Liver (tissue), 2 donors: ENCODE data around the gene TUBG2.

Experiments
- TF ChIP-seq, protein P1 (sequence below): fragments of 150-350 bp; IDR thresholded peaks from 2 replicates; pipeline ENCODE4 v1.5.1; 2017; ENCODE audit warnings: improper control_type of control experiment, low read depth, low read length; ENCODE audit not compliant: missing input control
- TF ChIP-seq, protein P2 (sequence below): IDR thresholded peaks from 2 replicates; pipeline ENCODE4 v1.6.1; 2016; ENCODE audit warnings: antibody characterized with exemption
- donor health status: healthy.

DNA sequence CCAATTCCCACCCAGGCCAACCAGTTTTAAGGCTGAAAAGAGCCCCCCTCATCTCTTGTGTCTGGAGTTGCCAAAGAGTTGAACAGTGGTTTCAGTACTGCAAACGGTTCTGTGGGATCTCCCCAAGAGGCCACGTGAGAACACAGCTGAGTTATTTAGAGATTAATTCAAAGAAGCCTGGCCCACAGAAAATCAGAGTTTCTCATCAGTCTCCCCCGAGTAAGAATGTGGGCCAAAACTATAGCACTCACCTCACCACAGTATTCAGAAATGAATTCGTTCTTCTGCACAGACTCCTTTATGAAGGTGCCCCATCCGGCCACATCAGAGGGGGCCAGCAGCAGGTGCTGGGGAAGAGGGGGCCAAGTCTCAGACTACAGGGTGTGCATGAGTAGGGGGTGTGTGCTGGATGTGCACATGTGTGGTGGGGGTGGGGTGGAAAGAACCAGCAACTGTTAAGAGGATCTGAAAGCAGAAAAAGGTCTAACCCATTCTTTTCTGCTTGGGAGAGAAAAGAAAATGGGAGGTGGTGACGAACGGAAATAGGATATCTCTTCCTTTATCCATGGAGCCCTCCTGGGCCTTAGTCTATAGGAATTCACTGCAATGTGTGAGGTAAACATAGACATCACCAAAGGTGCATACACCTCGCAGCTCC is 45.9 kb downstream of the TUBG2 start:
- TF ChIP-seq, protein P1, sequence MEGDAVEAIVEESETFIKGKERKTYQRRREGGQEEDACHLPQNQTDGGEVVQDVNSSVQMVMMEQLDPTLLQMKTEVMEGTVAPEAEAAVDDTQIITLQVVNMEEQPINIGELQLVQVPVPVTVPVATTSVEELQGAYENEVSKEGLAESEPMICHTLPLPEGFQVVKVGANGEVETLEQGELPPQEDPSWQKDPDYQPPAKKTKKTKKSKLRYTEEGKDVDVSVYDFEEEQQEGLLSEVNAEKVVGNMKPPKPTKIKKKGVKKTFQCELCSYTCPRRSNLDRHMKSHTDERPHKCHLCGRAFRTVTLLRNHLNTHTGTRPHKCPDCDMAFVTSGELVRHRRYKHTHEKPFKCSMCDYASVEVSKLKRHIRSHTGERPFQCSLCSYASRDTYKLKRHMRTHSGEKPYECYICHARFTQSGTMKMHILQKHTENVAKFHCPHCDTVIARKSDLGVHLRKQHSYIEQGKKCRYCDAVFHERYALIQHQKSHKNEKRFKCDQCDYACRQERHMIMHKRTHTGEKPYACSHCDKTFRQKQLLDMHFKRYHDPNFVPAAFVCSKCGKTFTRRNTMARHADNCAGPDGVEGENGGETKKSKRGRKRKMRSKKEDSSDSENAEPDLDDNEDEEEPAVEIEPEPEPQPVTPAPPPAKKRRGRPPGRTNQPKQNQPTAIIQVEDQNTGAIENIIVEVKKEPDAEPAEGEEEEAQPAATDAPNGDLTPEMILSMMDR: no peak
- TF ChIP-seq, protein P2, sequence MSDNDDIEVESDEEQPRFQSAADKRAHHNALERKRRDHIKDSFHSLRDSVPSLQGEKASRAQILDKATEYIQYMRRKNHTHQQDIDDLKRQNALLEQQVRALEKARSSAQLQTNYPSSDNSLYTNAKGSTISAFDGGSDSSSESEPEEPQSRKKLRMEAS: no peak
